ENCODE results near the gene SUCO.

Gene SUCO

DNA sequence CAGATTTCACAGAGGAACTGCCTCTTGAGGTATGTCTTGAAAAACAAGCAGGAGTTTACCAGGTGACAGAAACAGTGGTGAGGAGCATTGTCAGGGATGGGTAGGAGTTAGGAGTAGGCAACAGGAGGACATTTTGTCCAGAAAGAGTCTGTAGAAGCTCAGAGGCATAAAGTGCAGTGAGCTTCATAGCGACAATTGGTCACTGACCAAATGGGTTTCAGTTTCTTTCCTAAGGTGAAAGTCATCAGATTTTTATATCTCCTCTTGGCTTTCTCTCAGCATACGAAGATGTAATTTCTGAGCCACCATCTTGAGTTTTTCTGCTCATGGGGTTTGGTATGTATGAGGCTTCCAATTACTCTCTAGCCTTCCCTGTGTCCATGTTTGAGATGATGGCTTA lies 96.7 kb downstream of the SUCO start:
- TF ChIP-seq TARDBP (IDR thresholded peaks at IDR 0.05), result no peak
- no peak for DNase-seq (ENCODE audit: extremely low spot score)
- CTCF ChIA-PET, result no interaction called here
- POLR2A ChIA-PET, result no interaction called here

DNA sequence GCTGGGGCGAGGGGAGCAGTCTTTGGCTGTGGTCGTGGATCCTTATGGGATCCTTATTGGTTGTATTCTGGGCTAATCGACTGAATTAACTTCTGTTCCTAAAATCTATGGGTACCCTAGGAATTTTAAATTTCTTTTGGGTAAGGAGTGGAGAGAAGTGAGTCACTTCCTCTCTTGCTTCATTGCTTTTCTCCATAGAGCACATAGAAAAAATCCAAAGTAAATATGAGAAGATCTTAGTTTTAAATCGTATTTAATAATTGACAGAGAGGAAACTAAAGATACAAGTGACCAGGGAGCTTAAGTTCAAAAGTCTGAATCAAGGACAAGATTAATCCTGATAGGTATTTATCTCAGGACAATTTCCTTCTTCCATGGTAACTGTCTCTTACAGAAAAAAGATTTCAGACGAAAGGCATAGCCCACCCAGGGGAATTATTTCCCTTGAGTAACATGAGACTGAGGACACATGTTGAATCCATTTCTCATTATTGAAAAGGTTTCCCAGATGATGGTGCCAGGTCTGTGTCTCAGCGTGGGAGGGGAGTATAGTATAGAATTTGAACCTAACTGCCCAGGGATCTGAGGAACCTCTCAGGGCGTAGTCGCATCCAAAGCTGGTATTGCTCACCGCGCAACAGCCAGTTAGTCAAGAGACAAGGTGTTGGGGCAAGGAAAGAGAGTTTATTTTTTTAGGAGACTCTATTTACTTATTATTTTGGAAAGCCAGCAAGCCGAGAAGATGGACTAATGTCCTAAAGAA lies 97.3 kb downstream of the SUCO start:
- no peak for DNase-seq (ENCODE audit: extremely low spot score)
- ChIA-PET POLR2A (no interaction called here), CTCF (no interaction called here)
- TF ChIP-seq SUZ12 (IDR thresholded peaks at IDR 0.05) (no peak), NFRKB (IDR thresholded peaks at IDR 0.05) (no peak), ZNF384 (IDR thresholded peaks at IDR 0.05) (no peak), ELF4 (IDR thresholded peaks at IDR 0.05) (no peak), LEF1 (IDR thresholded peaks at IDR 0.05; ENCODE audit: borderline replicate concordance) (no peak), FOXM1 (IDR thresholded peaks at IDR 0.05; ENCODE audit: borderline replicate concordance) (no peak), CTBP1 (IDR thresholded peaks at IDR 0.05; ENCODE audit: borderline replicate concordance) (no peak), FOXK2 (IDR thresholded peaks at IDR 0.05) (no peak), ARNT (IDR thresholded peaks at IDR 0.05) (no peak), L3MBTL2 (conservative IDR thresholded peaks at IDR 0.05) (no peak), BHLHE40 (IDR thresholded peaks at IDR 0.05; ENCODE audit: borderline replicate concordance) (no peak), SP1 (IDR thresholded peaks at IDR 0.05) (no peak), FOXA1 (IDR thresholded peaks at IDR 0.05) (no peak), HDGF (IDR thresholded peaks at IDR 0.05; ENCODE audit: borderline replicate concordance) (no peak)
- TF ChIP-seq, protein P1, sequence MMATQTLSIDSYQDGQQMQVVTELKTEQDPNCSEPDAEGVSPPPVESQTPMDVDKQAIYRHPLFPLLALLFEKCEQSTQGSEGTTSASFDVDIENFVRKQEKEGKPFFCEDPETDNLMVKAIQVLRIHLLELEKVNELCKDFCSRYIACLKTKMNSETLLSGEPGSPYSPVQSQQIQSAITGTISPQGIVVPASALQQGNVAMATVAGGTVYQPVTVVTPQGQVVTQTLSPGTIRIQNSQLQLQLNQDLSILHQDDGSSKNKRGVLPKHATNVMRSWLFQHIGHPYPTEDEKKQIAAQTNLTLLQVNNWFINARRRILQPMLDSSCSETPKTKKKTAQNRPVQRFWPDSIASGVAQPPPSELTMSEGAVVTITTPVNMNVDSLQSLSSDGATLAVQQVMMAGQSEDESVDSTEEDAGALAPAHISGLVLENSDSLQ (IDR thresholded peaks at IDR 0.05), result no peak

DNA sequence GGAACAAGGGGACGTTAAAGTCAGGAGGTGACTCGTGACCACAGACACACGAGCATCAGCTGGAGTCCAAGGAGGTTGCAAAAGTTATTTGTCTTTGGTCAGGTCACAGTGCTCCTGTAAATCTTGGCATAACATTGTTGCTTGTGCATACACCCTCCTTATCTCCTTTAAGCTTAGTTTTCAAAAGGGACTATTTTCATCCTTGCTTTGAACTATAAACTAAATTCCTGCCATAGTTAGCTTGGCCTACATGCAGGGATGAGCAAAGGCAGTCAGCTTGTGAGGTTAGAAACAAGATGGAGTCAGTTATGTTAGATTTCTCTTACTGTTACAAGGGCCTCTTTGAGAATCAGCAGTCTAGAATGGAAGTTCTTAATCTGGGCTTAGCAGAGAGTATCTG lies 97.9 kb downstream of the SUCO start:
- TF ChIP-seq FOXA1 (IDR thresholded peaks at IDR 0.05) (no peak), NFRKB (IDR thresholded peaks at IDR 0.05) (no peak), BHLHE40 (IDR thresholded peaks at IDR 0.05; ENCODE audit: borderline replicate concordance) (no peak), SP1 (IDR thresholded peaks at IDR 0.05) (no peak)
- POLR2A ChIA-PET, result no interaction called here
- CTCF ChIA-PET, result no interaction called here
- DNase-seq (ENCODE audit: extremely low spot score), result no peak

- no peak for TF ChIP-seq L3MBTL2 (conservative IDR thresholded peaks at IDR 0.05)
- TF ChIP-seq, protein P1 (IDR thresholded peaks at IDR 0.05), result no peak
- TF ChIP-seq TARDBP (IDR thresholded peaks at IDR 0.05), result no peak
- TF ChIP-seq FOXM1 (IDR thresholded peaks at IDR 0.05; ENCODE audit: borderline replicate concordance), result no peak
- TF ChIP-seq NFRKB (IDR thresholded peaks at IDR 0.05), result no peak
- no peak for TF ChIP-seq FOXK2 (IDR thresholded peaks at IDR 0.05)
- TF ChIP-seq SP1 (IDR thresholded peaks at IDR 0.05), result no peak
- TF ChIP-seq LEF1 (IDR thresholded peaks at IDR 0.05; ENCODE audit: borderline replicate concordance), result no peak
- TF ChIP-seq FOXA1 (IDR thresholded peaks at IDR 0.05), result no peak
- no peak for TF ChIP-seq BHLHE40 (IDR thresholded peaks at IDR 0.05; ENCODE audit: borderline replicate concordance)
- TF ChIP-seq ELF4 (IDR thresholded peaks at IDR 0.05), result no peak
- no peak for TF ChIP-seq SUZ12 (IDR thresholded peaks at IDR 0.05)
- TF ChIP-seq HDGF (IDR thresholded peaks at IDR 0.05; ENCODE audit: borderline replicate concordance), result no peak
- no peak for TF ChIP-seq ZNF384 (IDR thresholded peaks at IDR 0.05)
- no peak for TF ChIP-seq CTBP1 (IDR thresholded peaks at IDR 0.05; ENCODE audit: borderline replicate concordance)
- TF ChIP-seq ARNT (IDR thresholded peaks at IDR 0.05), result no peak
- DNase-seq (ENCODE audit: extremely low spot score), result no peak
- CTCF ChIA-PET, result no interaction called here
- POLR2A ChIA-PET, result no interaction called here
Observed at GRCh38 chr1:172637522-172637921, 104.6 kb downstream of the SUCO start.

- ChIA-PET CTCF (no interaction called here), POLR2A (no interaction called here)
- no peak for DNase-seq (ENCODE audit: extremely low spot score)
- no peak for TF ChIP-seq NFRKB (IDR thresholded peaks at IDR 0.05)
- TF ChIP-seq FOXA1 (IDR thresholded peaks at IDR 0.05), result no peak
- no peak for TF ChIP-seq ARNT (IDR thresholded peaks at IDR 0.05)
- TF ChIP-seq TARDBP (IDR thresholded peaks at IDR 0.05), result no peak
- TF ChIP-seq L3MBTL2 (conservative IDR thresholded peaks at IDR 0.05), result no peak
- no peak for TF ChIP-seq BHLHE40 (IDR thresholded peaks at IDR 0.05; ENCODE audit: borderline replicate concordance)
- TF ChIP-seq CTBP1 (IDR thresholded peaks at IDR 0.05; ENCODE audit: borderline replicate concordance), result no peak
- TF ChIP-seq FOXM1 (IDR thresholded peaks at IDR 0.05; ENCODE audit: borderline replicate concordance), result no peak
- TF ChIP-seq, protein P1 (IDR thresholded peaks at IDR 0.05), result no peak
- no peak for TF ChIP-seq SP1 (IDR thresholded peaks at IDR 0.05)
- TF ChIP-seq HDGF (IDR thresholded peaks at IDR 0.05; ENCODE audit: borderline replicate concordance), result no peak
- TF ChIP-seq FOXK2 (IDR thresholded peaks at IDR 0.05), result no peak
- TF ChIP-seq ZNF384 (IDR thresholded peaks at IDR 0.05), result no peak
- TF ChIP-seq SUZ12 (IDR thresholded peaks at IDR 0.05), result no peak
- no peak for TF ChIP-seq LEF1 (IDR thresholded peaks at IDR 0.05; ENCODE audit: borderline replicate concordance)
- no peak for TF ChIP-seq ELF4 (IDR thresholded peaks at IDR 0.05)
Observed at GRCh38 chr1:172638249-172638648, 105.3 kb downstream of the SUCO start.

DNA sequence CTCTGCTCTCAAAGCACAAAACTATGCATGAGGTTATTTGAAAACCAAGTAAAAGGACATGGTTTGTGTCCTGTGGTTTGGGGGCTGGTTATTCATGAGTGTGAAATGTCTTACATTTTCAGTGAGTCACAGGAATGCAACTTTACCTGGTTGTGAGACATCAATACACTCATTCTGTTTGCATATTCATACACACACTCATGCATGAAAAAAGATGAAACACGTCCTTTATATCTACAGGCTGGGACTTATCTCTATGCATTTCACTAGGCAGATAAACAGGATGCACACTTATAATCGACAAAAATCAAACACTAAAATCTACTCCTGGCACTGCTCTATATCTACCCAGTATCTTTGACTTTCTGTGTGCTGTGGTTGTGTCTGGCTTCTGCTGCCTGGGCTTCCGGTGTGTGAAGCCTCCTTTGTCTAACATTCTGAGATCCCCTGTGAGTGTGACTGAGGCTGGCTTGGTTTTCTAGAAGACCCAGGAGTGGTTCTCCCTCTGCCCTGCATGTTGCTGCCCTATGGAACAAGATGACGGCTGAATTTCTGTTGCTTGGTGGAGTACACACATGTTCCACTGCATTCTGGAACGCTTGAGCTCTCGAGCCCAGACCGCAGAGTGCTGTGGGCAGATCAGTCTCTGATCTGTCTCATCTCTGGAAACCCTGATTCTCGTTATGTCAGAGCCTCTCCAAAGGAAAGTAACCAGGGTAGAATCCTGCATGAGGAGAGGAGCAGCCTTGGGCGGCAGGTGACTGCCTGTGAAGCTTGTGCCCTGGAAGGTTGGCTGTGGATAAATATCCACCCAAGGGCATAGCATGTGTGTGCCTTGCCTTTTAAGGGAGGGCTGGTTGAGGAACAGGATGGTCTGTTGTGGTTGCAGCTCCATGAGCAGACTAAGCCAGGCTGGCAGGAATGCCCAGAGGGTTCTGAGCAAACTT lies 106.2 kb downstream of the SUCO start:
- TF ChIP-seq FOXK2 (IDR thresholded peaks at IDR 0.05) (no peak), NFRKB (IDR thresholded peaks at IDR 0.05) (no peak), CTBP1 (IDR thresholded peaks at IDR 0.05; ENCODE audit: borderline replicate concordance) (no peak), HDGF (IDR thresholded peaks at IDR 0.05; ENCODE audit: borderline replicate concordance) (no peak), L3MBTL2 (conservative IDR thresholded peaks at IDR 0.05) (no peak), TARDBP (IDR thresholded peaks at IDR 0.05) (no peak)
- TF ChIP-seq, protein P1 (IDR thresholded peaks at IDR 0.05), result no peak
- POLR2A ChIA-PET, result no interaction called here
- no peak for DNase-seq (ENCODE audit: extremely low spot score)
- CTCF ChIA-PET, result no interaction called here

Data from HEK293T (cell line).